Epithelial cell of esophagus (primary cell): ENCODE data around the gene STK25.

Experiments used
- DNase-seq: peaks from one replicate; pipeline ENCODE4 v3.0.0; 2010; ENCODE audit warnings: low read depth
- H3K4me3 ChIP-seq: 2 replicates; pipeline ENCODE4 v1.5.1; 2011; ENCODE audit warnings: mild to moderate bottlenecking, low read length, control low read depth
- TF ChIP-seq, protein P1 (sequence below): IDR thresholded peaks from 2 replicates; pipeline ENCODE4 v1.5.1; 2011; ENCODE audit warnings: low read depth, mild to moderate bottlenecking, low read length, control low read depth, inconsistent platforms; ENCODE audit not compliant: insufficient read depth; ENCODE audit errors: missing control alignments

STK25 gene

GRCh38 chr2:241491549-241492173, 16.7 kb downstream of the STK25 start:
- no peak for DNase-seq
- TF ChIP-seq, protein P1, sequence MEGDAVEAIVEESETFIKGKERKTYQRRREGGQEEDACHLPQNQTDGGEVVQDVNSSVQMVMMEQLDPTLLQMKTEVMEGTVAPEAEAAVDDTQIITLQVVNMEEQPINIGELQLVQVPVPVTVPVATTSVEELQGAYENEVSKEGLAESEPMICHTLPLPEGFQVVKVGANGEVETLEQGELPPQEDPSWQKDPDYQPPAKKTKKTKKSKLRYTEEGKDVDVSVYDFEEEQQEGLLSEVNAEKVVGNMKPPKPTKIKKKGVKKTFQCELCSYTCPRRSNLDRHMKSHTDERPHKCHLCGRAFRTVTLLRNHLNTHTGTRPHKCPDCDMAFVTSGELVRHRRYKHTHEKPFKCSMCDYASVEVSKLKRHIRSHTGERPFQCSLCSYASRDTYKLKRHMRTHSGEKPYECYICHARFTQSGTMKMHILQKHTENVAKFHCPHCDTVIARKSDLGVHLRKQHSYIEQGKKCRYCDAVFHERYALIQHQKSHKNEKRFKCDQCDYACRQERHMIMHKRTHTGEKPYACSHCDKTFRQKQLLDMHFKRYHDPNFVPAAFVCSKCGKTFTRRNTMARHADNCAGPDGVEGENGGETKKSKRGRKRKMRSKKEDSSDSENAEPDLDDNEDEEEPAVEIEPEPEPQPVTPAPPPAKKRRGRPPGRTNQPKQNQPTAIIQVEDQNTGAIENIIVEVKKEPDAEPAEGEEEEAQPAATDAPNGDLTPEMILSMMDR: no peak
- no peak overlapping the region for H3K4me3 ChIP-seq

DNA sequence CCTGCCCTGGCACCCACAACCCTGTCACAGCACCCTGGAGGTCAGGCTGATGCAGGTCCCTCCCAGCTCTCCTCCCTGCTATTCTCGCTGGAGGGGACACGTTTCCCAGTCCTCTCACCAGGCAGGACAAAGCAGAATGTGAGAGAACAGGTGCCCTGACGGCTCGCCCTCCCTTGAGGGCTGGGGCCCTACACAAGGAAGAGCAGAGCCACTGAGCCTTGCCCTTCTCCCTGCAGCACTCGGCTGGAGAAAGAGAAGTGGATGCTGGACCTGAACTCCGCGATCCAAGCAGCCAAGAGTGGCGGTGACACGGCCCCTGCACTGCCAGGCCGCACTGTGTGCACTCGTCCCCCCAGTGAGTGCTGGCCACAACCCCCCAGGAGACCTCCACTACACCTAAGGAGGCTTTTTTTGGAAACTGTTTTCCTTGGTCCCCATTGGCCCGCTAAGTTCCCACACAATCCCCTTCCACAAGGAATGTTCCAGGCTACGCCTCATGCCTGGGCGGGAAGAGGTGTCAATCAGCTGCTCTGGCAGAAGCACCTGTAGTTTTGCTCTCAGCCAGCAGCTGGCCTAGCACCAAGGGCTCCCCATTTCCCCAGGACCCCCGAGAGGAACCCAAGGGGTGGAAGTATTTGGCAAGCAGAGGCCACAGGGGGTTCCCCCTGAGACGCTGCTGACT, 17.4 kb downstream of the STK25 start:
- DNase-seq: no peak
- TF ChIP-seq, protein P1: no peak
- no peak overlapping the region for H3K4me3 ChIP-seq

- TF ChIP-seq, protein P1: no peak
- H3K4me3 ChIP-seq: no peak overlapping the region
- no peak for DNase-seq
Measured at GRCh38 chr2:241489733-241490680, 18.4 kb downstream of the STK25 start.

DNA sequence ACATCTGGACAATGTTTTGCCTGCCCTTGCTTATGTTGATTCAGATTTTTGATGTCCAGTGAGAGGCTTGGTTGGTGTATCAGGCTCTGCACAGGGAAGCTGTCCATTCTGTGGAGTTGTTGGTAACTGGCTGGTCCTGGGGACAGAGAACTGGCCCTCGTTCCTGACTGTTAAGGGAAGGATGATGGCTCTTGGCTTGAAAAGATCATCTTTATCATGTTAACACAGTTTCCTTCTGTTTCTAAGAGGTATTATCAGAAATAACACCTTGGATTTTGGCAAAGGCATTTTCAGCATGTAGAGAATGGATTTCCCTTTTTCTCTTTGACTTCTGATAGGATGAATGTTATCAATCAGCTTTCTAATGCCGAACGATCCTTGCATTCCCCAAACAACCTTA, 19.3 kb downstream of the STK25 start:
- H3K4me3 ChIP-seq: no peak overlapping the region
- TF ChIP-seq, protein P1: no peak
- DNase-seq: no peak

DNA sequence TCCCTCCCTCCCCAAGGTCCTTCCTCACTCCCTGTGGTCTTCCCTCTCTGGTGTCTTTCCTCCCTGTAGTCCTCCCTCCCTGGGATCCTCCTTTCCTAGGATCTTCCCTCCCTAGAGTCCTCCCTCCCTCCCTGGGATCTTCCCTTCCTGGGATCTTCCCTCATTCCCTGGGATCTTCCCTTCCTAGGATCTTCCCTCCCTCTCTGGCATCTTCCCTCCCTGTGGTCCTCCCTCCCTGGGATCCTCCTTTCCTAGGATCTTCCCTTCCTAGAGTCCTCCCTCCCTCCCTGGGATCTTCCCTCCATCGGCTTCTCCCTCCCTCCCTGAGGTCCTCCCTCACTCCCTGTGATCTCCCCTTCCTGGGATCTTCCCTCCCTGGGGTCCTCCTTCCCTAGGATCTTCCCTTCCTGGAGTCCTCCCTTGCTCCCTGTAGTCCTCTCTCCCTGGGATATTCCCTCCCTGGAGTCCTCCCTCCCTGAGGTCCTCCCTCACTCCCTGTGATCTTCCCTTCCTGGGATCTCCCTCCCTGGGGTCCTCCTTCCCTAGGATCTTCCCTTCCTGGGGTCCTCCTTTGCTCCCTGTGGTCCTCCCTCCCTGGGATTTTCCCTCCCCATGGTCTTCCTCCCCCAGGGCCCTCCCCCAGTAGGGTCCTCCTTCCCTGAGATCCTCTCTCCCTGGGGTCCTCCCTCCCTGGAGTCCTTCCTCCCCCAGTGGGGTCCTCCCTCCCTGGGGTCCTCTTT, 23.0 kb downstream of the STK25 start:
- no peak overlapping the region for H3K4me3 ChIP-seq
- DNase-seq: no peak
- TF ChIP-seq, protein P1: no peak

- H3K4me3 ChIP-seq: no peak overlapping the region
- DNase-seq: no peak
- TF ChIP-seq, protein P1: no peak
Measured at GRCh38 chr2:241483305-241483704, 25.1 kb downstream of the STK25 start.
